H1 (cell line): ENCODE measurements around the gene AFF1. TPM values are rescaled to one million over a fixed set of nuclear protein-coding genes. Genes with fewer than 3 reads are reported as not detected.

Source experiments
- ASH2L ChIP-seq: fragments of 200-600, 300-600 bp; sonication (generic); IDR thresholded peaks from one replicate; pipeline ENCODE4 v1.7.1; 2017; ENCODE audit warnings: low read length
- BRCA1 ChIP-seq: IDR thresholded peaks from 2 replicates; pipeline ENCODE4 v1.6.1; 2012; ENCODE audit warnings: low read depth, low read length, improper control_type of control experiment
- TCF12 ChIP-seq: IDR thresholded peaks from 2 replicates; pipeline ENCODE4 v1.6.1; 2011; ENCODE audit warnings: low read depth, mild to moderate bottlenecking, low read length
- polyA plus RNA-seq, 7 experiments: library from polyadenylated mRNA; depleted of rRNA in 3 of 7; stranded (reverse) in 5 of 7; unstranded in 2 of 7; fragments of >200 nt in 5 of 7; fragments of 200-250 nt in 2 of 7; gene quantifications; 1 replicate in 5 of 7; 2 replicates in 1 of 7; 4 replicates in 1 of 7; pipeline versions ENCODE4 v1.2.1 to v1.2.3, GENCODE V29; 2011 to 2013; ENCODE audit warnings: missing spikeins in 2 of 7, mixed read lengths in 2 of 7
- total RNA-seq: library from RNA; stranded (reverse); fragmentation: NEBNext Ultra II Directional; extraction: Animal tissue kit (Norgen Biotek cat#: 25700); gene quantifications from 2 replicates; pipeline ENCODE4 v1.2.1, GENCODE V29; 2021

Gene AFF1
- total and polyA plus RNA-seq, 2 of the 8 experiments (the other 6 are each of a cell fraction or from before 2014, with no cell fraction given): 14.8 to 85.5 TPM

DNA sequence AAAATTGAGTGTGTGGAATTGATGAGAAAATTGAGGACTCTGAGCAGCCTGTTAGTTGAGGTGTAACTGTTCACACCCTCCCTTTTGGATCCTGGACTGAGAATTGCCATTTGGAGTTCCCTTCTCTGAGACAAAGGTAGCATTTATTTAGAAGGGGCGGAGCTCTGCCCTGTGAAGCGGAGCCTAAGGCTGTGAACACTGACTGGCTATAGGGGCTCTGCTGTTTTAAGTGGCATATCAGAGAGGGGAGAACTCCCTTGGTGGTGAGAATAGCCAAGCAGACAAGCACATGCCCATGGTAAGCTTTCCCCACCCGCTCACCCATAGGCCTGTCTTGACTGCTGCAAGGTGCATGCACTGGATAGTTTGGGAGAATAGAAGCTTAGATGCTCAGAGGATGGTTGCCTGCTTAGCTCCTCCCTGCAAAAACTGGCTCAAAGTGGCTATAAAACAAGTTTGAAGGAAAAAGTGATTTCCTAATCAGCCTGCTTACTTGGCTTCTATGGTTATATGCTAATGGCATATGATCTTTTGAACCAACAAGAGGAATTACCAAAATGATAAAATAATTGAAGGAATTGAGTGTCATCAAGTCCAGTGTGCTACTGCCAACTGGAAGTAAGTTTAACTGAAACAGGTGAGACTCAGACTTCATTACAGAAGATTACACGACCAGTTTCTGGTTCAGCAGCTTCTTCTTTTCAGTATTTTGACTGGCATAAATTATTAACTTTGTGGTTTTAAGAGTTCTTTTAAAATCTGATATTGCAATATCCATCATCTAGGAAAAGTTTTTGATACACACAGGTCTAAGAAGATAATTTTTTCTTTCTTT lies 108.4 kb downstream of the AFF1 start (continued):
- TF ChIP-seq TCF12 (no peak), ASH2L (no peak), BRCA1 (no peak)
